HUES48 (cell line): ENCODE measurements around the gene UNC5CL.

Experiments used
- H3K27ac ChIP-seq: one replicate; pipeline ENCODE4 v1.7.0; 2013; ENCODE audit warnings: low read depth, low read length, inconsistent platforms
- H3K27me3 ChIP-seq: 2 replicates; pipeline ENCODE4 v1.6.1; 2013; ENCODE audit warnings: mild to moderate bottlenecking, low read length; ENCODE audit not compliant: control insufficient read depth, insufficient read depth
- H3K36me3 ChIP-seq: 2 replicates; pipeline ENCODE4 v1.6.1; 2013; ENCODE audit warnings: low read length; ENCODE audit not compliant: control insufficient read depth, insufficient read depth
- H3K4me1 ChIP-seq: 2 replicates; pipeline ENCODE4 v1.6.1; 2013; ENCODE audit warnings: mild to moderate bottlenecking, low read length; ENCODE audit not compliant: control insufficient read depth, insufficient read depth
- H3K4me3 ChIP-seq: 2 replicates; pipeline ENCODE4 v1.5.1; 2013; ENCODE audit warnings: mild to moderate bottlenecking, low read depth, low read length
- H3K9ac ChIP-seq: 2 replicates; pipeline ENCODE4 v1.6.1; 2013; ENCODE audit warnings: mild to moderate bottlenecking, low read depth, low read length, moderate library complexity
- H3K9me3 ChIP-seq: 2 replicates; pipeline ENCODE4 v1.6.1; 2013; ENCODE audit warnings: low read length; ENCODE audit not compliant: control insufficient read depth, insufficient read depth

Gene UNC5CL

GRCh38 chr6:41039060-41039998, at the start of gene UNC5CL:
UNC5CL (minus strand) TSS chr6:41039221; CDS start chr6:41035074, 4,147 bp downstream.
- H3K27ac ChIP-seq: peak within 1 kb of the TSS; percentile 67
- no peaks in the 10 kb centered on the region for H3K27me3 ChIP-seq
- H3K9ac ChIP-seq: no peak within 1 kb of the TSS
- H3K9me3 ChIP-seq: no peaks in the 10 kb centered on the region
- H3K36me3 ChIP-seq: no peaks in the 10 kb centered on the region
- peaks cover 6% of the 10 kb centered on the region; the same call in 1 of the 2 replicates for H3K4me1 ChIP-seq
- no peak within 1 kb of the TSS for H3K4me3 ChIP-seq

- no peak overlapping the region for H3K4me3 ChIP-seq
- H3K9ac ChIP-seq: no peak overlapping the region
- no peaks in the 10 kb centered on the region for H3K9me3 ChIP-seq
- no peak overlapping the region for H3K27ac ChIP-seq
- no peaks in the 10 kb centered on the region for H3K27me3 ChIP-seq
- H3K4me1 ChIP-seq: no peaks in the 10 kb centered on the region
- H3K36me3 ChIP-seq: peaks cover 94% of the 10 kb centered on the region
These were observed 49.4 kb upstream of the UNC5CL start for GRCh38 chr6:41088451-41088850.

- Histone ChIP-seq H3K9ac (no peak overlapping the region), H3K36me3 (peaks cover 92% of the 10 kb centered on the region), H3K27ac (no peak overlapping the region), H3K27me3 (no peaks in the 10 kb centered on the region), H3K4me3 (no peak overlapping the region), H3K4me1 (no peaks in the 10 kb centered on the region), H3K9me3 (no peaks in the 10 kb centered on the region)
These were observed 46.2 kb upstream of the UNC5CL start for GRCh38 chr6:41085182-41085581.

GRCh38 chr6:41083072-41083471, 44.1 kb upstream of the UNC5CL start:
- Histone ChIP-seq H3K36me3 (peaks cover 96% of the 10 kb centered on the region), H3K9ac (no peak overlapping the region), H3K27me3 (no peaks in the 10 kb centered on the region), H3K27ac (no peak overlapping the region), H3K4me1 (no peaks in the 10 kb centered on the region), H3K4me3 (no peak overlapping the region), H3K9me3 (no peaks in the 10 kb centered on the region)

GRCh38 chr6:41080621-41081020, 41.6 kb upstream of the UNC5CL start:
- peaks cover 7% of the 10 kb centered on the region; the same call in 1 of the 2 replicates for H3K4me1 ChIP-seq
- no peaks in the 10 kb centered on the region for H3K9me3 ChIP-seq
- no peak overlapping the region for H3K4me3 ChIP-seq
- H3K27me3 ChIP-seq: no peaks in the 10 kb centered on the region
- H3K9ac ChIP-seq: no peak overlapping the region
- H3K36me3 ChIP-seq: peaks cover 76% of the 10 kb centered on the region
- H3K27ac ChIP-seq: no peak overlapping the region

GRCh38 chr6:41079080-41079479, 40.1 kb upstream of the UNC5CL start:
- Histone ChIP-seq H3K27me3 (no peaks in the 10 kb centered on the region), H3K27ac (no peak overlapping the region), H3K36me3 (peaks cover 67% of the 10 kb centered on the region), H3K4me3 (no peak overlapping the region), H3K9ac (no peak overlapping the region), H3K9me3 (no peaks in the 10 kb centered on the region), H3K4me1 (peaks cover 21% of the 10 kb centered on the region)

GRCh38 chr6:41078101-41078500, 39.1 kb upstream of the UNC5CL start:
- Histone ChIP-seq H3K27me3 (no peaks in the 10 kb centered on the region), H3K27ac (no peak overlapping the region), H3K9ac (no peak overlapping the region), H3K4me3 (no peak overlapping the region), H3K9me3 (no peaks in the 10 kb centered on the region), H3K4me1 (peaks cover 22% of the 10 kb centered on the region), H3K36me3 (peaks cover 57% of the 10 kb centered on the region)

- Histone ChIP-seq H3K9me3 (no peaks in the 10 kb centered on the region), H3K27ac (no peak overlapping the region), H3K4me3 (no peak overlapping the region), H3K9ac (no peak overlapping the region), H3K36me3 (peaks cover 52% of the 10 kb centered on the region), H3K27me3 (no peaks in the 10 kb centered on the region), H3K4me1 (peaks cover 22% of the 10 kb centered on the region)
These were observed 38.5 kb upstream of the UNC5CL start for GRCh38 chr6:41077536-41077935.

GRCh38 chr6:41075651-41076626, 36.9 kb upstream of the UNC5CL start:
- Histone ChIP-seq H3K4me3 (no peak overlapping the region), H3K4me1 (peaks cover 25% of the 10 kb centered on the region), H3K36me3 (peaks cover 38% of the 10 kb centered on the region), H3K27ac (no peak overlapping the region), H3K9ac (no peak overlapping the region), H3K9me3 (no peaks in the 10 kb centered on the region), H3K27me3 (no peaks in the 10 kb centered on the region)

GRCh38 chr6:41074692-41075436, 35.8 kb upstream of the UNC5CL start:
- H3K36me3 ChIP-seq: peaks cover 29% of the 10 kb centered on the region
- H3K27me3 ChIP-seq: no peaks in the 10 kb centered on the region
- peak overlapping the region; percentile 86 for H3K4me3 ChIP-seq
- H3K9ac ChIP-seq: 0 out of 2 replicates have a peak overlapping the region, but pooled peaks have one; percentile 92
- H3K27ac ChIP-seq: no peak overlapping the region
- peaks cover 31% of the 10 kb centered on the region for H3K4me1 ChIP-seq
- no peaks in the 10 kb centered on the region for H3K9me3 ChIP-seq
